ENCODE results near the gene TTC9B.

Gene TTC9B

GRCh38 chr19:40192758-40193586 lies 25.2 kb downstream of the TTC9B start:
- Histone ChIP-seq H3K9ac (ENCODE audit: low read length) (no peak overlapping the region), H3F3A (ENCODE audit: insufficient read depth, low read length) (peaks cover 13% of the 10 kb centered on the region; the same call in 1 of the 2 replicates), H2AFZ (ENCODE audit: low read length) (no peak overlapping the region), H3K36me3 (replicated peaks; ENCODE audit: insufficient read depth, low read length) (no peaks in the 10 kb centered on the region), H3K4me3 (ENCODE audit: low read length) (no peak overlapping the region; the same call in 1 of the 2 replicates), H4K20me1 (ENCODE audit: insufficient read depth, low read length) (no peaks in the 10 kb centered on the region), H3K9me2 (replicated peaks; ENCODE audit: insufficient read depth, low read length) (no peaks in the 10 kb centered on the region), H3K4me1 (ENCODE audit: low read length) (0 out of 2 replicates have a peak, but pooled peaks cover 8% of the 10 kb centered on the region), H3K4me2 (ENCODE audit: low read depth, low read length) (peak overlapping the region; percentile 97; the same call in 1 of the 2 replicates), H3K79me2 (ENCODE audit: low read length) (no peaks in the 10 kb centered on the region; the same call in 1 of the 2 replicates), H3K27ac (ENCODE audit: low read length) (no peak overlapping the region), H3K9me3 (replicated peaks; ENCODE audit: insufficient read depth, low read length) (no peaks in the 10 kb centered on the region), H3K27me3 (replicated peaks; ENCODE audit: insufficient read depth, low read length) (no peaks in the 10 kb centered on the region)
- no peak for DNase-seq
- no peak for TF ChIP-seq EZH2 (optimal IDR thresholded peaks at IDR 0.05; ENCODE audit: low read depth, low read length)
- TF ChIP-seq EZH2phosphoT487 (IDR thresholded peaks at IDR 0.05; ENCODE audit: low read length) = no peak
- no peak for TF ChIP-seq CTCF (IDR thresholded peaks at IDR 0.05; ENCODE audit: low read length)

GRCh38 chr19:40191836-40192646 lies 26.1 kb downstream of the TTC9B start:
- Histone ChIP-seq H3K36me3 (replicated peaks; ENCODE audit: insufficient read depth, low read length) (no peaks in the 10 kb centered on the region), H3K79me2 (ENCODE audit: low read length) (no peaks in the 10 kb centered on the region; the same call in 1 of the 2 replicates), H2AFZ (ENCODE audit: low read length) (peak overlapping the region; percentile 73), H3K4me3 (ENCODE audit: low read length) (peak overlapping the region; percentile 83), H3K4me1 (ENCODE audit: low read length) (0 out of 2 replicates have a peak, but pooled peaks cover 8% of the 10 kb centered on the region), H4K20me1 (ENCODE audit: insufficient read depth, low read length) (no peaks in the 10 kb centered on the region), H3K4me2 (ENCODE audit: low read depth, low read length) (peak overlapping the region; percentile 97), H3F3A (ENCODE audit: insufficient read depth, low read length) (peaks cover 16% of the 10 kb centered on the region; the same call in 1 of the 2 replicates), H3K27me3 (replicated peaks; ENCODE audit: insufficient read depth, low read length) (no peaks in the 10 kb centered on the region), H3K9me2 (replicated peaks; ENCODE audit: insufficient read depth, low read length) (no peaks in the 10 kb centered on the region), H3K9ac (ENCODE audit: low read length) (peak overlapping the region; percentile 54; the same call in 1 of the 2 replicates), H3K9me3 (replicated peaks; ENCODE audit: insufficient read depth, low read length) (no peaks in the 10 kb centered on the region), H3K27ac (ENCODE audit: low read length) (no peak overlapping the region)
- TF ChIP-seq EZH2 (optimal IDR thresholded peaks at IDR 0.05; ENCODE audit: low read depth, low read length) (no peak), EZH2phosphoT487 (IDR thresholded peaks at IDR 0.05; ENCODE audit: low read length) (no peak), CTCF (IDR thresholded peaks at IDR 0.05; ENCODE audit: low read length) (peak; percentile 14; the same call in 1 of the 2 replicates)
- peak; percentile 22 for DNase-seq

GRCh38 chr19:40190891-40191835 lies 27.0 kb downstream of the TTC9B start, which contains the start of gene MAP3K10:
Gene MAP3K10, plus strand, starts transcription at chr19:40191426. Its CDS starts 606 bp downstream, at chr19:40192032.
- peaks cover 16% of the 10 kb centered on the region; the same call in 1 of the 2 replicates for H3F3A ChIP-seq (ENCODE audit: insufficient read depth, low read length)
- H2AFZ ChIP-seq (ENCODE audit: low read length) = peak within 1 kb of the TSS; percentile 100
- TF ChIP-seq EZH2 (optimal IDR thresholded peaks at IDR 0.05; ENCODE audit: low read depth, low read length) (no peak), EZH2phosphoT487 (IDR thresholded peaks at IDR 0.05; ENCODE audit: low read length) (no peak), CTCF (IDR thresholded peaks at IDR 0.05; ENCODE audit: low read length) (no peak)
- H3K79me2 ChIP-seq (ENCODE audit: low read length) = no peaks in the 10 kb centered on the region; the same call in 1 of the 2 replicates
- H3K9me3 ChIP-seq (replicated peaks; ENCODE audit: insufficient read depth, low read length) = no peaks in the 10 kb centered on the region
- peak within 1 kb of the TSS; percentile 100 for H3K4me3 ChIP-seq (ENCODE audit: low read length)
- H3K4me2 ChIP-seq (ENCODE audit: low read depth, low read length) = peak within 1 kb of the TSS; percentile 97
- H3K27ac ChIP-seq (ENCODE audit: low read length) = peak within 1 kb of the TSS; percentile 84; the same call in 1 of the 2 replicates
- H4K20me1 ChIP-seq (ENCODE audit: insufficient read depth, low read length) = no peaks in the 10 kb centered on the region
- no peaks in the 10 kb centered on the region for H3K9me2 ChIP-seq (replicated peaks; ENCODE audit: insufficient read depth, low read length)
- no peaks in the 10 kb centered on the region for H3K27me3 ChIP-seq (replicated peaks; ENCODE audit: insufficient read depth, low read length)
- H3K36me3 ChIP-seq (replicated peaks; ENCODE audit: insufficient read depth, low read length) = no peaks in the 10 kb centered on the region
- peak within 1 kb of the TSS; percentile 95 for H3K9ac ChIP-seq (ENCODE audit: low read length)
- peak; percentile 78 for DNase-seq
- 0 out of 2 replicates have a peak, but pooled peaks cover 8% of the 10 kb centered on the region for H3K4me1 ChIP-seq (ENCODE audit: low read length)

Data from MM.1S (cell line).